Ovary (tissue), 9 donors: Measurements from ENCODE around the gene ACSM3. TPM values are rescaled to one million over a fixed set of nuclear protein-coding genes. Genes with fewer than 3 reads are reported as not detected.
A peak's percentile ranks its signal among the peaks of the same experiment; 100 is the strongest.

Experiments used
- DNase-seq, 5 donors: peaks; one replicate each; pipeline ENCODE4 v3.0.0-alpha.2; 2019 to 2020
- H3K27ac ChIP-seq, 2 donors: fragments of 200-600 bp; one replicate each; pipeline versions ENCODE4 v1.5.1 to v1.8.0; 2019 to 2022
- H3K27me3 ChIP-seq: fragments of 200-600 bp; one replicate; pipeline ENCODE4 v1.8.0; 2022
- H3K36me3 ChIP-seq: fragments of 200-600 bp; sonication (generic); one replicate; pipeline ENCODE4 v1.5.1; 2019
- H3K4me1 ChIP-seq: one replicate; pipeline ENCODE4 v1.8.1; 2013; ENCODE audit warnings: mild to moderate bottlenecking, moderate library complexity; ENCODE audit not compliant: insufficient read depth
- H3K4me3 ChIP-seq: fragments of 200-600 bp; sonication (generic); one replicate; pipeline ENCODE4 v1.5.1; 2017
- H3K9me3 ChIP-seq, 2 donors: fragments of 200-600 bp in 1 of 2; sonication (generic) in 1 of 2; one replicate each; pipeline versions ENCODE4 v1.5.1 to v1.8.1; 2013 to 2019; ENCODE audit warnings: mild to moderate bottlenecking in 1 of 2, moderate library complexity in 1 of 2
- EP300 ChIP-seq: sonication (generic); formaldehyde crosslinking; IDR thresholded peaks from one replicate; pipeline ENCODE4 v1.6.1; 2017; ENCODE audit warnings: antibody characterized with exemption
- POLR2A ChIP-seq: fragments of 450-650 bp; IDR thresholded peaks from one replicate; pipeline ENCODE4 v1.6.1; 2017; ENCODE audit warnings: antibody characterized with exemption, mild to moderate bottlenecking, moderate library complexity
- WGBS, 3 donors: extraction: QIAGEN DNeasy Blood & Tissue Kit in 1 of 3; methylation state at CpG; one replicate each; pipeline versions ENCODE4 v1.1.5 to v1.1.7; 2013 to 2017; 5-methylcytosine and 5-hydroxymethylcytosine counted together
- intact Hi-C, 4 donors: fragments of 100-400 bp; cut with DNase I; formaldehyde crosslinking; loops; one replicate each; pipeline versions ENCODE4 v1.11.0 to v1.15.1; 2022 to 2023
- polyA plus RNA-seq, 2 donors: library from polyadenylated mRNA; stranded (reverse); fragments of 200-250 nt in 1 of 2; fragments of 350-450 nt in 1 of 2; fragmentation: Illumina TruSeq in 1 of 2; extraction: RNeasy Lipid Tissue Mini Kit (QIAGEN cat#74804) in 1 of 2; gene quantifications; one replicate each; pipeline ENCODE4 v1.2.3, GENCODE V29; 2013 to 2014
- total RNA-seq, 7 donors: library from RNA; depleted of rRNA in 2 of 7; stranded (reverse); fragments of >200 nt in 2 of 7; fragmentation: NEBNext Ultra II Directional in 3 of 7; extraction: Animal tissue kit (Norgen Biotek cat#: 25700) in 3 of 7; gene quantifications; one replicate each; pipeline versions ENCODE4 v1.1.0 to v1.2.4, GENCODE V29; 2016 to 2023
- TF ChIP-seq, protein P1 (sequence below), 3 donors: fragments of 450-650 bp in 2 of 3; fragments of 200-600 bp in 1 of 3; IDR thresholded peaks; one replicate each; pipeline versions ENCODE4 v1.5.1 to v1.8.0; 2016 to 2022; ENCODE audit warnings: antibody characterized with exemption in 3 of 3, mild to moderate bottlenecking in 1 of 3
- donor health status: DM: no; HTN: no; CAD: no; lungs with moderate emphysema.
- donor health status: DM: no; HTN: no; CAD: no.
- donor health status: Bipolar disorder and iron deficiency.
- donor health status: DM: yes; HTN: yes; CAD: no.
- donor health status: DM: no; HTN: no; CAD: no.
- donor health status: DM: yes; HTN: yes; CAD: no.

ACSM3 gene
- total and polyA plus RNA-seq, 9 donors: 97.1 to 481 (median 248) TPM

DNA sequence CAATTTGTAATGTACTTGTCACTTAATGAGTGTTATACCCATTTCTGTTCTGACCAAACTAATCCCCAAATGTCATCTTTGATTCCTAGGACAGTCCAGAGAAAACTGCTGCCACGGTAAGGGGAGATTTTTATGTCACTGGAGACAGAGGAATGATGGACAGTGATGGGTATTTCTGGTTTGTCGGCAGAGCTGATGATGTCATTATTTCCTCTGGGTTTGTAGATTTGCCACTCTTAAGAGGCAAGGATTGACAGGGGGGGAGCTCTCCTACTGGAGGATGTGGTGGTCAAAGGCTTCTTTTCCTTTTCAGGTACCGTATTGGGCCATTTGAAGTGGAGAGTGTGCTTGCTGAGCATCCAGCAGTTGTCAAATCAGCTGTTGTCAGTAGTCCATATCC lies 34.7 kb upstream of the ACSM3 start:
- Histone ChIP-seq H3K4me3 (no peak overlapping the region), H3K9me3 (no peaks in the 10 kb centered on the region), H3K36me3 (no peaks in the 10 kb centered on the region), H3K27ac (no peak overlapping the region), H3K4me1 (peaks cover 4% of the 10 kb centered on the region), H3K27me3 (no peaks in the 10 kb centered on the region)
- 86 to 88% (median 86%) methylated on average over 3 of the region's 3 CpGs for WGBS, 3 donors
- intact Hi-C loops: no loop called here
- TF ChIP-seq, protein P1, sequence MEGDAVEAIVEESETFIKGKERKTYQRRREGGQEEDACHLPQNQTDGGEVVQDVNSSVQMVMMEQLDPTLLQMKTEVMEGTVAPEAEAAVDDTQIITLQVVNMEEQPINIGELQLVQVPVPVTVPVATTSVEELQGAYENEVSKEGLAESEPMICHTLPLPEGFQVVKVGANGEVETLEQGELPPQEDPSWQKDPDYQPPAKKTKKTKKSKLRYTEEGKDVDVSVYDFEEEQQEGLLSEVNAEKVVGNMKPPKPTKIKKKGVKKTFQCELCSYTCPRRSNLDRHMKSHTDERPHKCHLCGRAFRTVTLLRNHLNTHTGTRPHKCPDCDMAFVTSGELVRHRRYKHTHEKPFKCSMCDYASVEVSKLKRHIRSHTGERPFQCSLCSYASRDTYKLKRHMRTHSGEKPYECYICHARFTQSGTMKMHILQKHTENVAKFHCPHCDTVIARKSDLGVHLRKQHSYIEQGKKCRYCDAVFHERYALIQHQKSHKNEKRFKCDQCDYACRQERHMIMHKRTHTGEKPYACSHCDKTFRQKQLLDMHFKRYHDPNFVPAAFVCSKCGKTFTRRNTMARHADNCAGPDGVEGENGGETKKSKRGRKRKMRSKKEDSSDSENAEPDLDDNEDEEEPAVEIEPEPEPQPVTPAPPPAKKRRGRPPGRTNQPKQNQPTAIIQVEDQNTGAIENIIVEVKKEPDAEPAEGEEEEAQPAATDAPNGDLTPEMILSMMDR (IDR thresholded peaks at IDR 0.05): no peak
- TF ChIP-seq EP300 (no peak), POLR2A (no peak)
- no peak for DNase-seq

DNA sequence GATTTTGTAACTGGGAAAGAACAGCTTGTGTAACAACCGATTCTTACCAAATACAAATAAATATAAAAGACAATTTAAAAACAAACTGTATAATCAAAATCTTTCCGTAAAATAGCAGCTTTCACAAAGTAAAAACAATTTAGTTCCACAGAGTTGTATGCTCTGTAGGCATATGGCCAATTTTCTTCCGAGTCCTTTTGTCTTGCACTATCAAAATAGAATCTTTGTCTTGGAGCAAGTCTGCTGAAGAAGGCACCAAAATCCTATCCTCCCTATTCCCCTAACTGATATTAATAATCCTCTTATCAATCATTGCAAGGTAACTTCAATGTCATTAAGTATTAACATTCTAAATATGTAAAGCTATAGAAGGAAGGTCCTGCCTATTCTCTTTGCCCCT lies 29.8 kb upstream of the ACSM3 start:
- H3K27ac ChIP-seq: peak overlapping the region in 1 of 2 donors; percentile 52
- H3K36me3 ChIP-seq: no peaks in the 10 kb centered on the region
- no peak overlapping the region for H3K4me3 ChIP-seq
- TF ChIP-seq POLR2A (no peak), EP300 (no peak)
- TF ChIP-seq, protein P1 (IDR thresholded peaks at IDR 0.05): no peak
- no peak for DNase-seq
- intact Hi-C loops: no loop called here
- H3K4me1 ChIP-seq: peaks cover 8% of the 10 kb centered on the region
- WGBS, 3 donors: 11 to 29% (median 12%) methylated on average over 3 of the region's 3 CpGs
- no peaks in the 10 kb centered on the region for H3K27me3 ChIP-seq
- no peaks in the 10 kb centered on the region for H3K9me3 ChIP-seq

DNA sequence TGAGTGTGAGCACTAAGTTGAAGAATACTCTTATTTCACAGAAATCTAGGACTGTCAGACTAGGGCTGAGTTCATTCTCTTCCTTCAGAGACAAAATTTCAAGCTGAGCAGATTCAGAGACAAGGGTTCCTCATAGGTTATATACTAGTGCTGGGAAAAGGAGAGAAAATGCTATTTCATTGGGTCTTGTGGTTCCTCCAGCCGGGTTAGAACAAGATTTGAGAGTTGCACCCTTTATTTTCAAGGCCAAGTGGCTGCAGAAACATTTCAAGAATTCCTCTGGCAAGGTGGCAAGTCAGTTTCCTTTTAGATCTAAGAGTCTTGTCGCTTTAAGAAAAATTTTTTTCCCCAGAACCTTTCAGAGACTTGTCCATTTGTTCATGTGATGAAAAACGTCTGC lies 29.0 kb upstream of the ACSM3 start:
- Histone ChIP-seq H3K4me1 (peaks cover 10% of the 10 kb centered on the region), H3K27ac (peak overlapping the region in 1 of 2 donors; percentile 35), H3K36me3 (no peaks in the 10 kb centered on the region), H3K9me3 (no peaks in the 10 kb centered on the region), H3K4me3 (no peak overlapping the region), H3K27me3 (no peaks in the 10 kb centered on the region)
- 0 to 13% (median 5%) methylated on average over 3 of the region's 3 CpGs for WGBS, 3 donors
- DNase-seq: no peak
- intact Hi-C loops: loop anchor here in 1 of 4 donors (5.0 kb wide), 1 partner anchor 62 kb away; no protein-coding TSS in a partner anchor
- no peak for TF ChIP-seq POLR2A
- no peak for TF ChIP-seq EP300
- TF ChIP-seq, protein P1 (IDR thresholded peaks at IDR 0.05): no peak

DNA sequence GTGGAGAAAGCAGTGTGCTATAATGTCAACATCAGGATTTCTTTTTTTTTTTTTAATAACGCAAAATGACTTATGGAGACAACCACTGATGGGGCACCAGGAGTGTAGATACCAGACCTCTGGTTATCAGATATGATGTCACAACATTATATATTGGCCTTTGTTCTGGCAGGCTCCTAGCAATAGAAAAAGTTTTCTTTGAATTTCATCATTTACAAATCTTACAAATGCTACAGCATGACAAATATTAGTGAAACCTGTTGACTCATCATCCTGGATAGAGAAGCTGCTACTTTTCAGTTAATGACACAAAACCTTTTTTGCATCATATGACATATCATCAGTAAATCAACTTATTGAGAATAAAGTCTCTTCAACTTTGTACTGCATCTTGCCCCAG lies 28.3 kb upstream of the ACSM3 start:
- no peaks in the 10 kb centered on the region for H3K36me3 ChIP-seq
- no peak overlapping the region for H3K4me3 ChIP-seq
- TF ChIP-seq, protein P1 (IDR thresholded peaks at IDR 0.05): no peak
- TF ChIP-seq POLR2A: no peak
- TF ChIP-seq EP300: no peak
- H3K27ac ChIP-seq: no peak overlapping the region
- H3K9me3 ChIP-seq: no peaks in the 10 kb centered on the region
- no peak for DNase-seq
- 37 to 54% (median 52%) methylated on average over 1 of the region's 1 CpG for WGBS, 3 donors
- no peaks in the 10 kb centered on the region for H3K27me3 ChIP-seq
- H3K4me1 ChIP-seq: peaks cover 9% of the 10 kb centered on the region
- intact Hi-C loops: loop anchor here in 1 of 4 donors (5.0 kb wide), 1 partner anchor 63 kb away; no protein-coding TSS in a partner anchor
